ENCODE results near the gene RASA2.
A peak's percentile ranks its signal among the peaks of the same experiment; 100 is the strongest.

Gene RASA2

GRCh38 chr3:141486746-141487520 is at the start of gene RASA2:
RASA2 (plus strand) TSS chr3:141487027; CDS start chr3:141487084, 57 bp downstream.
- DNase-seq (ENCODE audit: low read depth, low spot score): peak; percentile 90

- no peak for DNase-seq (ENCODE audit: low read depth, low spot score)
Observed at GRCh38 chr3:141439589-141439988, 47.2 kb upstream of the RASA2 start.

- no peak for DNase-seq (ENCODE audit: low read depth, low spot score)
Observed at GRCh38 chr3:141440942-141441341, 45.9 kb upstream of the RASA2 start.

DNA sequence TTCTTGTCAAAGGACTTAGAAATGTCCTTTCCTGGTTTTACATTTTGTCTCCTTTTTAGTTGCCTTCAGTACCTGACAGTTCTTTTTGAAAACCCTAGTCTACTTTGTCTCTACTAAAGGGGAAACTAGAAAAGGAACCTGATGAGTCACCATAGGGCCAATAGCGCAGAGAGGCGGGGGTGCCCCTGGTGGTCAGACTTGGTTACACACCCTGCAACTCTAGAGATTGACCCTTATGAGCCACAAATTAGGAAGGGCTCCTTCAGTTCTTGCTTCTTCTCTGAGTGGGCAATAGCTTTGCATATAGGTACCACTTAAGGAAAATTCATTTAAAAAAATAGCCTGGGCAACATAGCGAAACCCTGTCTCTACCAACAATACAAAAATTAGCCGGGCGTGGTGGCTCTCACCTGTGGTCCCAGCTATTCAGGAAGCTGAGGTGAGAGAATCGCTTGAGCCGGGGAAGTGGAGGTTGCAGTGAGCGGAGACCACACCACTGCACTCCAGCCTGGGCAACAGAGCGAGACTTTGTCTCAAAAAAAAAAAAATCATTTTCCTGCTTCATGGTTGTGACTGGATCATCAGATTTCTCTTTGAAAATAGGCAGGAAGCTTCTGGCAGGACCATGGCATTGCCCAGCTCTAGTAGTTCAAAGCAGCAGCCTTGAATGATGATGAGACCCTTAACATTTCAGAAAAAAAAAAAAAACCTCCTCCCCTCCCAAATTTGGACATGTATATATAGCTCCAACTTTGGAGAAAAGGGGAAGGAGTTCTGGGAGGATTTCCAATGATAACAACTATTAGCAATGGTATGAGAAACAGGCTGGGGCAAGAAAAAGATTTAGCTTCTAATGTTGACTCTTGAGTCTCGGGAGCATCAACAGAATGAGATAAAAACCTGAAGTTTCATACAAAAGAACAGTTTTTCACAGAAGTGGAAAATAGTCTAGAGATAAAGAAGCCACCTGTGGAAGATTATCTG is 45.2 kb upstream of the RASA2 start:
- DNase-seq (ENCODE audit: low read depth, low spot score): peak; percentile 74

GRCh38 chr3:141442446-141442845 is 44.4 kb upstream of the RASA2 start:
- DNase-seq (ENCODE audit: low read depth, low spot score): no peak

- DNase-seq (ENCODE audit: low read depth, low spot score): no peak
Observed at GRCh38 chr3:141442914-141443313, 43.9 kb upstream of the RASA2 start.

GRCh38 chr3:141444586-141445285 is 42.1 kb upstream of the RASA2 start:
- DNase-seq (ENCODE audit: low read depth, low spot score): peak; percentile 35

DNA sequence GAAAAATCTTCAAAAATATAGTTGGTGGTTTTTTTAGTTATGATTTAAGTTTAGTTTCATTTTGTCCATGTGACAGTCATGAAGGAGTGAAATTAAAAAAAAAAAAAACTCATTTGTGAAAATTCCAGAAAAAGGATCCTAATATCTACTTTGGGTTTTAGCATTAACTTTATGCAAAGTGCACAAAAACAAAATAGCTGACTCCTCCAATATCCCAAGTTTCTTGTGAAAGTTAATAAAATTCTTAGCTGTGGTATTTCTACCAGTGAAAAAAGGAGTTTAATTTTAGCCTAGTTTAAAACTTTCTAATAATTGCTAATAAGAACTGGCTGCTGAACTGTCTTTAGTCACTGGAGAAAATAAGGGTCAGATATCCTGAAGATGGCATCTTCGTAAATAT is 40.8 kb upstream of the RASA2 start:
- DNase-seq (ENCODE audit: low read depth, low spot score): no peak

- no peak for DNase-seq (ENCODE audit: low read depth, low spot score)
Observed at GRCh38 chr3:141446737-141447136, 40.1 kb upstream of the RASA2 start.

- no peak for DNase-seq (ENCODE audit: low read depth, low spot score)
Observed at GRCh38 chr3:141447383-141447782, 39.4 kb upstream of the RASA2 start.

DNA sequence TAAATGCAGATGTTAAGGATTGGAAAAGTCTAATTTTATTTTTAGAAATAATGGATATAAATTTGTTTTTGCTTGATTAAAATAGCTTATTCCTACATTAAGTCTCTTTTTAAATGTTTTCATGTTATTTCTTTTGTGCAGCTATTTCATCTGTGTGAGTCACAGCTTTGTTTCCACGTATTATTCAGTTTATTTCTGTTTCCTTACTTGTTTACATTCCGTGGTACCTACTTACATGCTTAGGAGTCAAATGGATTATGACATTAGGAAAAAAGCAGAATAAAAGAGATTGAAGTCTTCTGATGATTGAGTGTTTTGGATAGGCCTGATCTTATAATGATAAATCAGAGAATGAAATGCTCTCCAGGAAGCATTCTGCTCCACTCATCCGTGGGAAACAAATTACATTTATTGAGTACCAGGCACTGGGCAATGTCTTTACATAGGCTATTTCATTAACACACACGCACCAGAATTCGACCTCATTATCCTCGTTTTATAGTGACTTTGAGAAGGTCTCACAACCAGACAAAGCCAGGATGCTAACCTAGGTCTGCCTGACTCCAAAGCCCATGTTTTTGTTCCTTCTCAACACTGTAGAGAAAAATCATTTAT is 38.1 kb upstream of the RASA2 start:
- no peak for DNase-seq (ENCODE audit: low read depth, low spot score)

- DNase-seq (ENCODE audit: low read depth, low spot score): no peak
Observed at GRCh38 chr3:141449424-141449823, 37.4 kb upstream of the RASA2 start.

GRCh38 chr3:141450727-141451375 is 36.0 kb upstream of the RASA2 start:
- no peak for DNase-seq (ENCODE audit: low read depth, low spot score)

DNA sequence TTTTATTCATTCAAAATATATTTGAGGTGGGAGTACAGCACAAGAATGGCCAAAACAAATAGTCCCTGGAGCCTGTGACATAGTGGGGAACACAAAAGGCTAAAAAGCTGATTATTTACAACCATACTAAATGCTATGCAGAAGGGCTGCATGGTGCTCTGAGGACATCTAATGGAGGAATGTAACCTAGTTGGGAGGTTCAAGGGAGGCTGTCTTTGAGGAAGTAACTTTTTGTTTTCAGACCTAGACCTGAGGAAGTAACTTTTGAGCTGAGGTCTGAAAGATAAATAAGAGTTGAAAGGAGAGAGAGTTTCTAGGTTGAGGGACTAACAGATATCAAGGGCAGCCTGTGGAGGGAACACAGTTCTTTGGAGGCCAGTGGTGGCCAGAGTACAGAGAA is 34.8 kb upstream of the RASA2 start:
- DNase-seq (ENCODE audit: low read depth, low spot score): peak; percentile 80

- no peak for DNase-seq (ENCODE audit: low read depth, low spot score)
Observed at GRCh38 chr3:141452773-141453172, 34.1 kb upstream of the RASA2 start.

DNA sequence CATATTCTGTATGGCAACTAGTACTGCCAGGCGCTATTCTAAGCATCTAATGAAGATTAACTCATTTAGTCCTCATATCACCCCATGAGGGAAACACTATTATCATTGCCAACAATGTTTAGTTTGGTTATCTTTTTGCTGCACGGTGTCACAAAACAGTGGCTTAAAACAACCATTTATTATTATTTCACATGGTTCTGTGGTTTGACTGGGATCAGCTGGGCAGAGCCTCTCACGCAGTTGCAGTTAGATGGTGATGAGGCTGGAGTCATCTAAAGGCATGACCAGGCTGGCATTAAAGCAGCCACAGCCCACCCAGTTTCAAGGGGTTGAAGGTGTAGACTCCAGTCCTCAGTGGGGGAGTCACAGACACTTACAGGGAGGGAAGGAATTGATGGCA is 32.8 kb upstream of the RASA2 start:
- DNase-seq (ENCODE audit: low read depth, low spot score): no peak

- DNase-seq (ENCODE audit: low read depth, low spot score): peak; percentile 82
Observed at GRCh38 chr3:141454906-141455602, 31.8 kb upstream of the RASA2 start.

GRCh38 chr3:141455603-141456300 is 31.1 kb upstream of the RASA2 start:
- no peak for DNase-seq (ENCODE audit: low read depth, low spot score)

DNA sequence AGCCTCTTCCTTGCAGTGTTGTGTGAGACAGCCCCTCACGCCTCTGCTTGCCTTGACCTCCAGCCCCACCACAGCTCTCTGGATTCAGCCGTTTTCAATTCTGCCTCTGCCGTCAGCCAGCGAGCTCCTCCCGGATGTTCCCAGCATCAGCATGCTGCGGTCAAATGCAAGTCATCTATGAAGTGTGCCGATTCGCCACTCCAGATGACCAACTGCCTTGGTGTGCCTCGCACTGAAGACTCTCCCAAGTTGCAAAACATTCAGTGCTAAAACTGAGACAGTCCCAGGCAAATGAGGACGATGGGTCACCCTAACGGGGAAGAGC is 30.6 kb upstream of the RASA2 start:
- no peak for DNase-seq (ENCODE audit: low read depth, low spot score)
